ENCODE measurements around the gene FBXW4. TPM values are rescaled to one million over a fixed set of nuclear protein-coding genes. Genes with fewer than 3 reads are reported as not detected.

FBXW4 gene
- polyA plus RNA-seq, 1 donor (not counting 4 experiments of a cell fraction or from before 2014, with no cell fraction given) = 22.3 TPM

DNA sequence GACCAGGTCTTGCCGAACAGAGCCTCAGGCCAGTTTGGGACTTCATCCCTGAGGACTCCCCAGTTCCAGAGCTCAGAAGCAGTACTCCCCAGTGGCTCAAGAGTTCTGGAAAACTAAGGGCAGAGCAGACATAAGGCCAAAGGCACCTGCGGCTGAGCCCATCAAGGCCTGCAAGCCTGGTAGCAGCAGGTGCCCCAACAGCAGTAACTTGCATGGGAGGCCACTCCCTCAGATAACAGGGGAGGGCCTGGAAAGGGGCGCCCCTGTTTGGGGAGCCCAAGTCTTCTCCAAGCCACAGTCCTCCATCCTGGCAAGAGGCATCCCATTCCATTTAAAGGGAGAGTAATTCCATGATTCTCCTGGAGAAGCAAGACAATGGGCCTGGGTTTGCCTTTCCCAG is 119.9 kb downstream of the FBXW4 start:
- DNase-seq (ENCODE audit: low read depth, low spot score) (no peak), FAIRE-seq (no peak)
- H3K4me2 ChIP-seq (ENCODE audit: control insufficient read depth, extremely low read depth, insufficient read depth, low read depth, low read length) = no peak overlapping the region
- no peaks in the 10 kb centered on the region for H3K79me2 ChIP-seq (ENCODE audit: control insufficient read depth, insufficient read depth, low read length)
- H3K9ac ChIP-seq (ENCODE audit: control insufficient read depth, extremely low read depth, insufficient read depth, low read length) = no peak overlapping the region
- H3K9me3 ChIP-seq (ENCODE audit: control insufficient read depth, low read depth, low read length) = no peaks in the 10 kb centered on the region
- dilution Hi-C loops (cut with MboI; ENCODE audit: extremely low pct_ligation_motif_present, low sequenced_read_pairs) = no loop called here
- peaks cover under 1 to 9% of the 10 kb centered on the region in 2 experiments for H3K36me3 ChIP-seq (ENCODE audit: control insufficient read depth in 2 of 2, extremely low read depth in 1 of 2, insufficient read depth in 2 of 2, low read length in 2 of 2)
- no peaks in the 10 kb centered on the region for H4K20me1 ChIP-seq (ENCODE audit: control insufficient read depth, extremely low read depth, insufficient read depth, low read length)
- H3K27me3 ChIP-seq (ENCODE audit: control insufficient read depth, extremely low read depth, insufficient read depth, low read length) = peaks cover 4% of the 10 kb centered on the region
- TF ChIP-seq EZH2 (IDR thresholded peaks at IDR 0.05; ENCODE audit: low read length) = no peak
- H3K4me1 ChIP-seq (ENCODE audit: control insufficient read depth, extremely low read depth, insufficient read depth, low read length) = peaks cover 3% of the 10 kb centered on the region
- no peak overlapping the region for H3K4me3 ChIP-seq (ENCODE audit: control insufficient read depth in 2 of 3, extremely low read depth in 1 of 3, insufficient read depth in 2 of 3, low read depth in 1 of 3, low read length in 3 of 3)
- H3K27ac ChIP-seq (ENCODE audit: control insufficient read depth, insufficient read depth, low read length) = no peak overlapping the region
- H3K9me1 ChIP-seq (ENCODE audit: control insufficient read depth, extremely low read depth, insufficient read depth, low read length) = no peaks in the 10 kb centered on the region
- no peak overlapping the region for H2AFZ ChIP-seq (ENCODE audit: control insufficient read depth, low read length)

DNA sequence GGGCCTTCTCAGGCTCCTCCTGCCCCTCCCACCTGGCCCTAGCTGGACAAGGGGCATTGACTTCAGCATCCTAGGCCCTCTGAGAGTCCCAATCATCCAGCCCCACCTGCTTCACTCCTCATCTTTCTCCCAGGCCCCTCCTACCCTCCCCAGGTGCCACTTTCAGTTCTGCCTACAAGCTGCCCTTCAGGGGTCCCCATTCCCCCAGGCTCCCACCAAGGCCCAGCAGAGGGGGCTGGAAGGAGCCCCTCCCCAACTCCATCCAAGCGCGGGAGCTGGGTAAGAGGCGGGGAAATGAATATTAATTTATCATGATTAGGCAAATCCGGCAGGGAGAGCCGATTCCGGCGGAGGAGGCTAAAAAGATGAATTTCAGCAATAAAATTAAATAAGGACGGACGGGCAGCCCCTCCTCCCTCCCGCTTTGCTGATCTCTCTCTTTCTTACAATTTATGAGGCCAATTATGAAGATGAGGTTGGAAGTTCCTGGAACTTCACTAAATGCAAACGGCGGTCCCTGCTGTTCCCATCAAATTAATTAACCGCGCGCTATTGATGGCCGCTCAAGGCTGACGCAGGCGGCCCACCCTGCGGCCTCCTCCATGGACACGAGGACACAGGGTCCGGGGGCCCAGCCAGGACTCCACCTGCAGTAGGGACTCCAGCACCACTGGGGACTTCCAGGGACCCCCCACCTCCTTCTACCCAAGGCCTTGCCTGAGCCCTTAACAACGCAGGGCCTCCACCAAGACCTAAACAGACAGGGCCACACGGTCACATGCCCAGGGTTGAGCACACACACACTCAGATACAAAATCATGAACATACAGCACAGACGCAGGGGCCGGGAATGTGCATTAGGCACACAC is 120.9 kb downstream of the FBXW4 start:
- DNase-seq (ENCODE audit: low read depth, low spot score) = no peak
- H4K20me1 ChIP-seq (ENCODE audit: control insufficient read depth, extremely low read depth, insufficient read depth, low read length) = no peaks in the 10 kb centered on the region
- H3K4me3 ChIP-seq (ENCODE audit: control insufficient read depth in 2 of 3, extremely low read depth in 1 of 3, insufficient read depth in 2 of 3, low read depth in 1 of 3, low read length in 3 of 3) = no peak overlapping the region
- H3K79me2 ChIP-seq (ENCODE audit: control insufficient read depth, insufficient read depth, low read length) = no peaks in the 10 kb centered on the region
- H3K27ac ChIP-seq (ENCODE audit: control insufficient read depth, insufficient read depth, low read length) = no peak overlapping the region
- no peak for FAIRE-seq
- H3K9ac ChIP-seq (ENCODE audit: control insufficient read depth, extremely low read depth, insufficient read depth, low read length) = no peak overlapping the region
- H3K27me3 ChIP-seq (ENCODE audit: control insufficient read depth, extremely low read depth, insufficient read depth, low read length) = peaks cover 11% of the 10 kb centered on the region
- no peak overlapping the region for H2AFZ ChIP-seq (ENCODE audit: control insufficient read depth, low read length)
- H3K4me2 ChIP-seq (ENCODE audit: control insufficient read depth, extremely low read depth, insufficient read depth, low read depth, low read length) = no peak overlapping the region
- peaks cover 8% of the 10 kb centered on the region for H3K4me1 ChIP-seq (ENCODE audit: control insufficient read depth, extremely low read depth, insufficient read depth, low read length)
- H3K36me3 ChIP-seq (ENCODE audit: control insufficient read depth in 2 of 2, extremely low read depth in 1 of 2, insufficient read depth in 2 of 2, low read length in 2 of 2) = peaks cover 0 to 7% of the 10 kb centered on the region in 2 experiments
- no peak for TF ChIP-seq EZH2 (IDR thresholded peaks at IDR 0.05; ENCODE audit: low read length)
- TF ChIP-seq, protein P1, sequence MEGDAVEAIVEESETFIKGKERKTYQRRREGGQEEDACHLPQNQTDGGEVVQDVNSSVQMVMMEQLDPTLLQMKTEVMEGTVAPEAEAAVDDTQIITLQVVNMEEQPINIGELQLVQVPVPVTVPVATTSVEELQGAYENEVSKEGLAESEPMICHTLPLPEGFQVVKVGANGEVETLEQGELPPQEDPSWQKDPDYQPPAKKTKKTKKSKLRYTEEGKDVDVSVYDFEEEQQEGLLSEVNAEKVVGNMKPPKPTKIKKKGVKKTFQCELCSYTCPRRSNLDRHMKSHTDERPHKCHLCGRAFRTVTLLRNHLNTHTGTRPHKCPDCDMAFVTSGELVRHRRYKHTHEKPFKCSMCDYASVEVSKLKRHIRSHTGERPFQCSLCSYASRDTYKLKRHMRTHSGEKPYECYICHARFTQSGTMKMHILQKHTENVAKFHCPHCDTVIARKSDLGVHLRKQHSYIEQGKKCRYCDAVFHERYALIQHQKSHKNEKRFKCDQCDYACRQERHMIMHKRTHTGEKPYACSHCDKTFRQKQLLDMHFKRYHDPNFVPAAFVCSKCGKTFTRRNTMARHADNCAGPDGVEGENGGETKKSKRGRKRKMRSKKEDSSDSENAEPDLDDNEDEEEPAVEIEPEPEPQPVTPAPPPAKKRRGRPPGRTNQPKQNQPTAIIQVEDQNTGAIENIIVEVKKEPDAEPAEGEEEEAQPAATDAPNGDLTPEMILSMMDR (optimal IDR thresholded peaks at IDR 0.05 in 1 of 3, IDR thresholded peaks at IDR 0.05 in 1 of 3, conservative IDR thresholded peaks at IDR 0.05 in 1 of 3; ENCODE audit: extremely low read depth in 1 of 3, insufficient read depth in 2 of 3, low read length in 3 of 3) = no peak
- dilution Hi-C loops (cut with MboI; ENCODE audit: extremely low pct_ligation_motif_present, low sequenced_read_pairs) = no loop called here
- no peaks in the 10 kb centered on the region for H3K9me1 ChIP-seq (ENCODE audit: control insufficient read depth, extremely low read depth, insufficient read depth, low read length)
- no peaks in the 10 kb centered on the region for H3K9me3 ChIP-seq (ENCODE audit: control insufficient read depth, low read depth, low read length)
